Chondrocyte (in vitro differentiated cells): ENCODE data around the gene COL20A1. TPM values are rescaled to one million over a fixed set of nuclear protein-coding genes. Genes with fewer than 3 reads are reported as not detected.

Experiments
- DNase-seq: peaks from one replicate; pipeline ENCODE4 v3.0.0; 2021; ENCODE audit warnings: mixed read lengths, low spot score
- H3K27ac Mint-ChIP-seq: one replicate; pipeline ENCODE4 v1.8.0; 2021; ENCODE audit warnings: mild to moderate bottlenecking, moderate library complexity, mixed read lengths; ENCODE audit not compliant: unreplicated experiment
- H3K27me3 Mint-ChIP-seq: 2 replicates; pipeline ENCODE4 v1.8.0; 2021; ENCODE audit warnings: low read depth, mixed read lengths
- H3K36me3 Mint-ChIP-seq: 2 replicates; pipeline ENCODE4 v1.8.0; 2021; ENCODE audit warnings: low read depth, mixed read lengths
- H3K4me1 Mint-ChIP-seq: 2 replicates; pipeline ENCODE4 v1.8.0; 2021; ENCODE audit warnings: low read depth, mild to moderate bottlenecking, mixed read lengths
- H3K4me3 Mint-ChIP-seq: one replicate; pipeline ENCODE4 v1.8.0; 2021; ENCODE audit warnings: mild to moderate bottlenecking, moderate library complexity, mixed read lengths; ENCODE audit not compliant: unreplicated experiment
- H3K9me3 Mint-ChIP-seq: 2 replicates; pipeline ENCODE4 v1.8.0; 2021; ENCODE audit warnings: low read depth, mixed read lengths
- CTCF ChIP-seq: fragments of 200-600 bp; sonication (generic); IDR thresholded peaks from 2 replicates; pipeline ENCODE4 v1.5.0; 2021; ENCODE audit warnings: antibody characterized with exemption, mild to moderate bottlenecking, moderate library complexity
- total RNA-seq: library from RNA; stranded (reverse); gene quantifications from 3 replicates; pipeline ENCODE4 v1.2.1, GENCODE V29; 2021

Gene COL20A1
- total RNA-seq, 1 donor from 2014 or later: not detected

DNA sequence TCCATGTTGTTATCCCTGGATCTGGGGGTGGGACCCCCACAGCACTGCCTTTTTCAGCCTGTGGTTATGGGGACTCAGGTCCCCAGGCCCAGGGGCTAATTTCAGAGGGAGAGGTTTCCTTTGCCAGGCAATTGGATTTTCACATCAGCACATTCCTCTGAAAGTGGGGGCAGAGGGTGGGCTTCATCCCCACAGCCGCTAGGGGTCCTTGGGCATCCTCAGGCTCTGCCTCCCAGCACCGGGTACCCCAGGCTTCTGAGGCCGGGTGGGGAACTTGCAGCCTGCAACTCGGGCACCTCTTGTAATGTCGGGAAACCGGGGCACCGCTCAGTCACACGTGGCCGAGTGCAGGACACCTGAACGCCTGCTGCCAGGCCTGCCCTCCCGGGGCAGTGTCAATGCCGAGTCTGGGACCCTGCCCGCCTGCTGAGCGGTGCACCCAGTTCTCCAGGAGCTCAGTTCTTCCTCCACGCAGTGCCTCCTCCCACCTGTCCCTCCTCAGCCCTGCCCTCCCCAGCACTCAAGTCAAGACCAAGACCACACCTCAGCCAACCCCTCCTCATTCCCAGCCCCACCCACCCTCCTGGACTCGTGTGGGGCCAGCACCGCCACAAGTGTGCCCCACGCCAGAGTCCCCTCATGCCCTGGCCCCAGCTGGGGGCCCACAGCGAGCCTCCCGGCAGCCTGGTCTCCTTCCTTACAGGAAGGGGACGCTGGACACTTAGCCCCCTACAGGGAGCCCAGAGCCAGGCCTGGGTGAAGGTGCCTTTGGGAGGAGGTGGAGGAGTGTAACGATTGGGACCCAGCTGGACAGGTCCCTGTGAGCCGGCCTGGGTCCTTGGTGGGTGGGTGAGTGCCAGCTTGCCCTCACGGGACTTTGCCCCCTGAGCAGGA, 77.0 kb downstream of the COL20A1 start:
- Mint-ChIP-seq H3K27ac (no peak overlapping the region), H3K27me3 (peaks cover 43% of the 10 kb centered on the region), H3K4me3 (no peak overlapping the region), H3K36me3 (no peaks in the 10 kb centered on the region), H3K9me3 (no peaks in the 10 kb centered on the region), H3K4me1 (no peaks in the 10 kb centered on the region)
- DNase-seq: no peak
- no peak for TF ChIP-seq CTCF

GRCh38 chr20:63370618-63371187, 77.7 kb downstream of the COL20A1 start:
- Mint-ChIP-seq H3K4me3 (no peak overlapping the region), H3K27me3 (peaks cover 41% of the 10 kb centered on the region), H3K27ac (no peak overlapping the region), H3K9me3 (no peaks in the 10 kb centered on the region), H3K4me1 (no peaks in the 10 kb centered on the region), H3K36me3 (no peaks in the 10 kb centered on the region)
- DNase-seq: no peak
- TF ChIP-seq CTCF: no peak

DNA sequence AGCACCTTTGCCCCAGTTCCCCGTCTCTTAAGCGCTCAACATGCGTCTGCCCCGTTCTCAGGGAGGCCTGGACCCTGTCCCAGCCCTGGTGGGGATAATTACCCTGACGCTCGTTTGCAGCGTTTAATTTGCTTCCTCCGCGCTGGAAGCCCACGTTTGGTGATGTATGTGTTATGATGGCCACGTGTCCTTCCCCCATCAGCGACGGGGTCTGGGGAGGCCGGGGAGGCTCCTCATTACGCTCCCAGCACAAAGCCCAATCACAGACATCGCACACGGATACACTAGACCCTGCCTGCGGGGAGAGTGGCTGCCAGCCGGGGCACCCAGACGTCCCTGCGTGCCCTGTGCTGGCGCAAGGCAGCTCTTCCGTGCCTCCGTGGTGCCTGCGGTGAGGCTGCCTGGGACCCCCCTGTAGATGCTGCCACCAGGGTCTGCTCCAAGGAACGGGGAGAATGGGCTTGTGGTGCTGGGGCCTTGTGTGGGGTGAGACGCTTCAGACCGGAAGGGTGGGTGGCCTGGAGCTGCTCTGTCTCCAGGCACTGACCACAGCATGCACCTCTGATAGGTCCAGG, 78.4 kb downstream of the COL20A1 start:
- H3K4me3 Mint-ChIP-seq: no peak overlapping the region
- no peak overlapping the region for H3K27ac Mint-ChIP-seq
- H3K27me3 Mint-ChIP-seq: peaks cover 42% of the 10 kb centered on the region
- H3K36me3 Mint-ChIP-seq: no peaks in the 10 kb centered on the region
- no peaks in the 10 kb centered on the region for H3K4me1 Mint-ChIP-seq
- H3K9me3 Mint-ChIP-seq: no peaks in the 10 kb centered on the region
- no peak for DNase-seq
- no peak for TF ChIP-seq CTCF

GRCh38 chr20:63372971-63373885, 80.2 kb downstream of the COL20A1 start:
- Mint-ChIP-seq H3K27ac (no peak overlapping the region), H3K4me1 (peaks cover 3% of the 10 kb centered on the region), H3K36me3 (no peaks in the 10 kb centered on the region), H3K4me3 (no peak overlapping the region), H3K9me3 (no peaks in the 10 kb centered on the region), H3K27me3 (peaks cover 42% of the 10 kb centered on the region)
- no peak for DNase-seq
- TF ChIP-seq CTCF: no peak
